ENCODE measurements around the gene CHI3L1.

CHI3L1 gene

GRCh38 chr1:203145321-203146041 lies 41.0 kb downstream of the CHI3L1 start:
- in situ Hi-C loops (cut with HindIII; ENCODE audit: low sequenced_read_pairs): no loop called here
- TF ChIP-seq CTCF (IDR thresholded peaks at IDR 0.05; ENCODE audit: low read depth, low read length): no peak
- H3K4me3 ChIP-seq (ENCODE audit: low read depth, low read length): no peak overlapping the region
- no peak for DNase-seq (ENCODE audit: low read depth, low spot score)

GRCh38 chr1:203144661-203145060 lies 41.8 kb downstream of the CHI3L1 start:
- DNase-seq (ENCODE audit: low read depth, low spot score): no peak
- no peak overlapping the region for H3K4me3 ChIP-seq (ENCODE audit: low read depth, low read length)
- no peak for TF ChIP-seq CTCF (IDR thresholded peaks at IDR 0.05; ENCODE audit: low read depth, low read length)
- in situ Hi-C loops (cut with HindIII; ENCODE audit: low sequenced_read_pairs): no loop called here

- no peak for DNase-seq (ENCODE audit: low read depth, low spot score)
- H3K4me3 ChIP-seq (ENCODE audit: low read depth, low read length): no peak overlapping the region
- TF ChIP-seq CTCF (IDR thresholded peaks at IDR 0.05; ENCODE audit: low read depth, low read length): no peak
- in situ Hi-C loops (cut with HindIII; ENCODE audit: low sequenced_read_pairs): no loop called here
Observed at GRCh38 chr1:203143641-203144040, 42.9 kb downstream of the CHI3L1 start.

- DNase-seq (ENCODE audit: low read depth, low spot score): no peak
- H3K4me3 ChIP-seq (ENCODE audit: low read depth, low read length): no peak overlapping the region
- in situ Hi-C loops (cut with HindIII; ENCODE audit: low sequenced_read_pairs): no loop called here
- no peak for TF ChIP-seq CTCF (IDR thresholded peaks at IDR 0.05; ENCODE audit: low read depth, low read length)
Observed at GRCh38 chr1:203142684-203143408, 43.7 kb downstream of the CHI3L1 start.

GRCh38 chr1:203142124-203142523 lies 44.4 kb downstream of the CHI3L1 start:
- TF ChIP-seq CTCF (IDR thresholded peaks at IDR 0.05; ENCODE audit: low read depth, low read length): no peak
- in situ Hi-C loops (cut with HindIII; ENCODE audit: low sequenced_read_pairs): no loop called here

GRCh38 chr1:203140743-203141520 lies 45.6 kb downstream of the CHI3L1 start:
- in situ Hi-C loops (cut with HindIII; ENCODE audit: low sequenced_read_pairs): no loop called here
- no peak for TF ChIP-seq CTCF (IDR thresholded peaks at IDR 0.05; ENCODE audit: low read depth, low read length)
- no peak for DNase-seq (ENCODE audit: low read depth, low spot score)
- H3K4me3 ChIP-seq (ENCODE audit: low read depth, low read length): no peak overlapping the region

More at GRCh38 chr1:203142124-203142523, 44.4 kb downstream of the CHI3L1 start:
- H3K4me3 ChIP-seq (ENCODE audit: low read depth, low read length): no peak overlapping the region
- DNase-seq (ENCODE audit: low read depth, low spot score): no peak
